HTERT RPE-1 (cell line): ENCODE data around the gene RAB36.

Source experiments
- in situ Hi-C: fragments of 300-500 bp; cut with MboI; formaldehyde crosslinking; loops from 4 replicates; pipeline ENCODE4 v1.14.3; 2020; ENCODE audit warnings: low sequenced_read_pairs

Gene RAB36

DNA sequence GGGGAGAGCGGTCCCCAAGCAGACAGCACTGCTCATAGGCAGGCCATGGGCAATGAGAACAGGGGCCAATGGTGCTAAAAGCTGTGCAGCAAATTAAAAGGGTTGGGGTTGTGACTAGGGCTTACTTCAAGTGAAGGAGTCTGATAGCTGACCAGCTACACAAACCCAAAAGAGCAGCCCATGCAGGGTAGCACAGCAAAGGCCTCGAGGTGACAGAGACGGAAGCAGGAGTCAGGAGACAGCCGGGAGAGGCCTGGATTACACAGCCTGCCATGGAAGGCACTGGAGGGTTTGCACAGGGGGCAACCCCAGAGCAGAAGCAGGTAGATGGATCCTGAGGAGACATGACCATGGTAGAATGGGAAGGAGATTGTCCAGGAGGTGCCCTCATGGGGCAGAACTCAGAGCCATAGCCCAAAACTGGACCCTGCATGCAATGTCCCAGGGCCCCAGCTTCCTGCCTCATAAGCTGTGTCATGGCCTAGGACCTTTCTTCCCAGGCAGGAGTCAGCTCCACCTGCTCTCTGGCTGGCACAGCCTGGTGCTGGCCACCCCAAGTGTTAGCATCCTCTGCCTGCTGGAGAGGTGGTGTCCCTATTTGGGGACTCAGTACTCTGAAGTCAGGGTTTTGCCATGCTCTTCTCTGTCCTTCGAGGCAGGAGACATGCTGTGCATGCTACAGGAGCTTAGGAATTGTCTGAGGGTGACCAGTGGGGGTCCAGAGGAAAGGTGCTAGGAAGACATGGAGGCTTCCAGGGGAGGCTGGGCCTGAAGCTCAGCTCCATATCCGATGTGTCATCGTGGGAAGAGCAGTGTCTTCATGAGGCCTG, 36.8 kb upstream of the RAB36 start:
- in situ Hi-C loops: no loop called here

- in situ Hi-C loops: no loop called here
Observed at GRCh38 chr22:23109079-23109347, 36.3 kb upstream of the RAB36 start.

DNA sequence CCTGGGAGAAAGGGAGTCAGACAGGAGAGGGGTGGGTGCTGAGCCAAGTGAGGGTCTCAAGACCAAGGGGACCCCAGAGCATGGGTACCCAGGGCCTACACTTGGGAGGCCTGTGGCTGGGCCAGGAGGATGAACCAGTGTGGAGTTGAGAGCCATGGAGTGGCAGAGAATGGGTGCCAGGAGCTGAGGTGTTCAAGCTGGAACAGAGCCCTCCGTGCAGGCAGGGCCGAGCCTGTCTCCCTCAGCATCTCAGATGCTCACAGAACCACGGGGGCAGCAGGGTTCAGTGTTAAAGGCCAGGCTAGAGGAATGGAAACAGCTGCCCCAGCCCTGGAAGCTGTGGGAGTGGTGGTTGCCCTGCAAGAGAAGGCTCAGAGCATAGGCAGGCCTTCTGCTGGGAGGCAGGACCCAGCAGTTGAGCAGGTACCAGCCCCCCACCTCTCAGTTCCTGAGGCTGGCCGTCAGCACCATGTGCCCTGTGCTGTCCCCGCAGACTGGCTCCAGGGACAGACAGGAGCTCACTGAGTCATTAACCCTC, 35.8 kb upstream of the RAB36 start:
- in situ Hi-C loops: no loop called here

- in situ Hi-C loops: no loop called here
Observed at GRCh38 chr22:23110190-23110921, 34.9 kb upstream of the RAB36 start.

DNA sequence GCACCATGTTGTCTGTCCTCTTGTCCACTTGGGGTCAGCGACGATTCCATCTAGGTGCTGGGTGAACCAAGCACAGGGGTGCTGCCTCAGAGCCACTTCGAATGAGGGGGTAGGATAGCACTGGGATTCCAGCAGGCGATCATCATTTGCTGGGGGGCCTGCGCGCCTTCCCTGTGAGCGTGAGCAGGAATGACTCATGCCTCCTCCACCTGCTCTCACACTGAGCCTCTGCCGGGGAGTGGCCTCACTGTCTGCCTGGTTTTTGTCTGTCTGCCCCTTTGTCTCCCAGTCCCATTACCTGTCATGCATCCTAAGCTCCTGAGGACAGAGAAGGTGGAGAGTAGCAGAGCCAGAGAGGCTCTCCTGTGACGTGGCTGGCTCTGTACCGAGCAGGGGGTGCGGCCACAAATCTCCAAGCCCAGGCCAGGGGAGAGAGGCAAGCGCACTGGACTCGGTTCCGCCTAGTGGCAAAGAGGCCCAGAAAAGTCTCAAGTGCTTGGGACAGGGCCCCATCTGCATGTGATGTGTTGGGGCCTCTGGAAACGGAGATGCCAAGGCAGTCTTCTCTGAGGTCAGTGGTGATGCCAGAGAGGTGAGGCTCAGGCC, 34.3 kb upstream of the RAB36 start:
- in situ Hi-C loops: no loop called here

GRCh38 chr22:23112472-23113012, 32.7 kb upstream of the RAB36 start:
- in situ Hi-C loops: no loop called here

- in situ Hi-C loops: no loop called here
Observed at GRCh38 chr22:23113067-23113846, 32.0 kb upstream of the RAB36 start.

- in situ Hi-C loops: no loop called here
Observed at GRCh38 chr22:23113847-23114720, 31.2 kb upstream of the RAB36 start.

DNA sequence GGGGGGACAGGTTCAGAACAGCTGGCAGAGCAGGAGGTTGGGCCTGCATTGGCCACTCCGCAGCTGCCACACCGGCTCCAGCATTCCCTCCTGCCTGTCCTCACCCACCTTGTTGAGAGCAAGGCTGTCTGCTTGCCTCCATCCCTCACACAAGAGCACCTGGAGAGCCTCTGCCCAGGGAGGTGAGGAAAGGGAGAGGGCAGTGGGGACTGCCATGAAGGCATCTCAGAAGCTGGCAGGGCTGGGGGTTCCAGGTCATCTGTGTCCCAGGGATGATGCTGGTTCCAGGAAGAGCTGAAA, 30.6 kb upstream of the RAB36 start:
- in situ Hi-C loops: no loop called here

GRCh38 chr22:23115369-23115768, 29.9 kb upstream of the RAB36 start:
- in situ Hi-C loops: no loop called here

- in situ Hi-C loops: no loop called here
Observed at GRCh38 chr22:23115825-23116494, 29.3 kb upstream of the RAB36 start.

DNA sequence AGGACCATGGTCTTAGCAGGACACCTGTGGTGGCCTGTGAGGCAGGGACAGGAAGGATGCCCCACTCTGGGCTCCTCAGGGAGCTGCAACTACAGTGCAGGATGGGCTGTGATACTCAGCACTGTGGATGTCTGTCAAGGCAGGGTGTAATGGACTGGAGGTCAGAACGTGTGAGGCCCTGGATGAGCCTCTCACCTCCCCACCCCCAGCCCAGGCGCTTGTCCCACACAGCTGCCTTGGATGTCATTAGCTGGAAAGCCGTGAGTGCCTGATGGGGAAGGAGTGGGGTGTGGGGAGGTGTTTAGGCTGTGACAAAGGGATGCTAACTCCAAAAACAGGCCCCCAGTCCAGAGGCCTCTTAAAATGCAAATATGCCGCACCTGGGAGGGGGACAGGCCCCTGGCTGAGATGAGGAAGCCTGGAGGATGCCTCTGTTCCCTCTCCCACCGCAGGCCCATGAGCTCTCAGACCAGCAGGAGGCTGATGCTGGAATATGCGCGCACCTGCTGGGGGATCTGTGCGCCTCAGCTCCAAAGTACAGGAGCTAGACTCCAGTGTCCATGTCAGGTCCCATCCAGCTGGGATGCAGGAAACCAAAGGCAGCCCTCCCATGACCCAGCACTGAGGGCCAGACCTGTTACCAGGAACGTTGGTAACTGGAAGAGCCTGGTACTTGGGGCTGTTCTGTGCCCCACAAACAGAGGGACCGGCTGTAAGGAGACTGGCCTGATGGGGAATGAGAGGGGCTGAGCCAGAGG, 28.6 kb upstream of the RAB36 start:
- in situ Hi-C loops: no loop called here

- in situ Hi-C loops: no loop called here
Observed at GRCh38 chr22:23117275-23117674, 28.0 kb upstream of the RAB36 start.

GRCh38 chr22:23117891-23118646, 27.2 kb upstream of the RAB36 start:
- in situ Hi-C loops: no loop called here

DNA sequence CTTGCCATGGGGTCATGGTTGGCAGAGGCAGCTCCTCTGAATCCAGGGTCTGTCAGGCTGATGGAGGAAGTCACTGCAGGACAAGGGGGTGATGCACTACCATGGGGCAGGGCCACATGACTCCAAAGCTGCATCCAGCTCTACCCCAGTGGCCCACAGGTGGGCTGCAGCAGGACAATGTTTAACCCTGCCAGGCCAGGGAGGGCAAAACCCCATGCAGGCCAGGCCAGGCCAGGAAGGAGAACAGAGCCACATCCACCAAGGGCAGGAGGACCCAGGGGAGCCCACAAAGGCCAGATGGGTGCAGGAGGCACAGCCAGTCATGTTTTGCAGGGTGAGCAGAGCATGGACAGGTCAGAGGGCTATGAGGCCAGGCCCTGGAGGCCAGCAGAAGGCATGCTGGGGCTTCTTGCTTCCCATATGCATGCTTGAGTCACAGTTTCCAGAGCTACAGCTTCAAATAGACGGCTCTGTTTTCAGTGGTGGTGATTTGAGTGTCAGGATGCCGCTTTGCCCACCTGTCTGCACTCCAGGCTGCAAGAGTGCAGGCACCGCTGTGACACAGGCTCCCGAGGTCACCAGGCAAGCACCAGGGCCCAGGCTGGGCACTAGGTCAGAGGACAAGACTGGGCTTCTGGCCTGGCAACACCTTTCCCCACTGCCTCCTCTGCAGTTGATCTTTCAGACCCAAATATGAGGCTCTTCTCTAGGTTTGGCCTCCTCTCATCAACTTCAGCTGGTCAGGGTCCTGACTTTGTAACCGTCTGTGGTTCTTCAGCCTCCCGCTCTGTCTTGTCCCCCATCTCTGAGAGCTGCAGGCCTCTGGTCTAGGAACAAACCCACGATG, 26.4 kb upstream of the RAB36 start:
- in situ Hi-C loops: no loop called here

DNA sequence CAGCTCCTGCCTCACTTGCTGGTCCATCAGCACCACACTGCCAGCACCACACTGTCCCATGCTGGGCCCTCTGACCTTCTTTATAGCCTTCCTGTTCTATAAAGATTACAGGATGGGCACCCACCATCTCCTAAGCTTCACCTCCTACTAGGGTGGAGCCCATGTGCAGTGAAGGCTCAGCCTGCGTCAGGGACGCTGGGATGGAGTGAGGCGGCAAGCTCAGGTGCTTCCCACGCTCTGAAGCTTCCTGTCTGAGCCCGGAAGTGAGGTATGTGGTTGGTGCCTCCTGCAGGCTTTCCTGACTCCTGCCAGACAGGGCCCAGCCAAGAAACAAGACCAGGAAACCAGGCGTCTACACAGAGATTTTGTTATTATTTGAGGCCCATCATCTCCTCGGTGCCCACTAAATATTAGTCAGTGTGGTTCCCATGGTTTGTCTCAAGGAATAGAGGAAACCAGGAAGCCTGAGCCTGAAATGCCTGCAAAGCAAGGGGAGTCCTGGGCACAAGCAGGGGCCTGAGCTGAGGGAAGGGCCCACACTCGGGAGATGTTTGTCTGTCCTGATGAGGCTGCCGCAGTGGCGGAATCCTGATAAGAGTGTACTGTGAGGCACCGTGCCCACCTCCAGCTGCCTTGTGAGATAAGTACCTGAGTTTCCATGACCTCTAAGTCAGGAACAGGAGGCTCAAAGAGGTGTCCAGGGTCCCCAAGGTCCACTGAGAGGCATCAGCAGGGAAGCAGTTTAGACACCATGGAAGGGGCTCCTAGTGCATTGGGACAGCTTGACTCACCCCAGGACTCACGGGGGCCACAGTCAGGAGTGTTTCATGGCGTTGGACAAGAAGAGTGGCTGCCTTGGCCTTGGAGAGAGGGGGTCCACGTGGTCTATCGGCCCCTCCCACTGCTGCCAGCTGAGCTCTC, 25.5 kb upstream of the RAB36 start:
- in situ Hi-C loops: no loop called here
